ENCODE results near the gene CACNA1H. TPM values are rescaled to one million over a fixed set of nuclear protein-coding genes. Genes with fewer than 3 reads are reported as not detected.

Gene CACNA1H
- polyA plus RNA-seq, 6 donors from 2014 or later, result not detected

DNA sequence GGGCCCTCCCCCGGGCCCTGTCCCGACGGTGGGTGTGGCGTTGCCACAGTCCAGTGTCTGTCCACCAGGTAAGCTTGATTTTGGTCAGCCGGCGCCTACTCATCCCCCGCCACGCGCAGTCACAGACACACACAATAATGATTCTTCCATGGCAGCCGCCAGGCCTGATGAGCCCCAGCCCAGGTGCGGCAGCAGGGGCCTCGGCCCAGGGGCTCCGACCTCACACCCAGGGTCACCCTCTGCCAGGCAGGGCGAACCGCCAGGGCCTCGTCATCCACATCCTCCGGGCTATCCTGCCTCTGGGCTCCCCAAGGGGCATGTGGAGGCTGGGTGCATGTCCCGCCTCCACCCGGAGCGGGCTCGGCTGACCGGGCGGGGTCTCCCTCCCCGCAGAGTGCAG, 64.6 kb downstream of the CACNA1H start:
- DNase-seq (no peak), ATAC-seq (ENCODE audit: low read depth in 2 of 2) (no peak)
- H3K36me3 Mint-ChIP-seq, result no peaks in the 10 kb centered on the region
- H3K27ac Mint-ChIP-seq, result no peak overlapping the region
- H3K4me1 Mint-ChIP-seq, result no peaks in the 10 kb centered on the region
- peaks cover 0 to 7% (median 5%) of the 10 kb centered on the region in 3 donors for H3K27me3 Mint-ChIP-seq
- no peaks in the 10 kb centered on the region for H3K9me3 Mint-ChIP-seq
- H3K4me3 Mint-ChIP-seq, result no peak overlapping the region

DNA sequence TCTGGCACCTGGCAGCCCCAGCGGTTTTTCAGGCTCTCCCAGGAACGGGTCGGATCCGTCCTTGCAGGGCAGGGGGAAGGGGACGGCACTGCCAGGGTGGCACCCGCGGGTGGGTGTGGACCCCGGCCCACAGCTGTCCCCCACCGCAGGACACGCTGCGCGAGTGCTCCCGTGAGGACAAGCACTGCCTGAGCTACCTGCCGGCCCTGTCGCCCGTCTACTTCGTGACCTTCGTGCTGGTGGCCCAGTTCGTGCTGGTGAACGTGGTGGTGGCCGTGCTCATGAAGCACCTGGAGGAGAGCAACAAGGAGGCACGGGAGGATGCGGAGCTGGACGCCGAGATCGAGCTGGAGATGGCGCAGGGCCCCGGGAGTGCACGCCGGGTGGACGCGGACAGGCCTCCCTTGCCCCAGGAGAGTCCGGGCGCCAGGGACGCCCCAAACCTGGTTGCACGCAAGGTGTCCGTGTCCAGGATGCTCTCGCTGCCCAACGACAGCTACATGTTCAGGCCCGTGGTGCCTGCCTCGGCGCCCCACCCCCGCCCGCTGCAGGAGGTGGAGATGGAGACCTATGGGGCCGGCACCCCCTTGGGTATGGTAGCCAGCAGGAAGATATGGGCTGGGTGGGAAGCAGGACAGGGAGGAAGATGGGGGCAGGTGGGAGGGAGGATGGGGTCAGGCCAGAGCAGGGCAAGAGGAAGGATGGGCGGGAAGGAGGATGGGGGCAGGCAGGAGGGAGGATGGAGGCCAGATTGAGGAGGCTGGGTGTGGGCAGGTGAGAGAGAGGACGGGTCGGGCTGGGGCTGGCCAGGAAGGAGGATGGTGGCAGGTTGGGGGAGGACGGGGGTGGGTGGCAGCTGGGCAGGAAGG, 65.4 kb downstream of the CACNA1H start:
- Mint-ChIP-seq H3K27me3 (peaks cover 0 to 7% (median 5%) of the 10 kb centered on the region in 3 donors), H3K4me3 (no peak overlapping the region), H3K9me3 (no peaks in the 10 kb centered on the region), H3K36me3 (no peaks in the 10 kb centered on the region), H3K4me1 (no peaks in the 10 kb centered on the region), H3K27ac (no peak overlapping the region)
- ATAC-seq (ENCODE audit: low read depth in 2 of 2), result no peak
- DNase-seq, result no peak

GRCh38 chr16:1218930-1219611, 66.2 kb downstream of the CACNA1H start:
- Mint-ChIP-seq H3K27me3 (peaks cover 0 to 7% (median 5%) of the 10 kb centered on the region in 3 donors), H3K27ac (no peak overlapping the region)
- no peak for DNase-seq

GRCh38 chr16:1220098-1220728, 67.3 kb downstream of the CACNA1H start:
- Mint-ChIP-seq H3K4me3 (no peak overlapping the region), H3K27ac (no peak overlapping the region), H3K4me1 (no peaks in the 10 kb centered on the region), H3K27me3 (peaks cover 0 to 7% (median 5%) of the 10 kb centered on the region in 3 donors), H3K9me3 (no peaks in the 10 kb centered on the region), H3K36me3 (no peaks in the 10 kb centered on the region)
- DNase-seq (no peak), ATAC-seq (ENCODE audit: low read depth in 2 of 2) (no peak)

More at GRCh38 chr16:1218930-1219611, 66.2 kb downstream of the CACNA1H start:
- H3K9me3 Mint-ChIP-seq, result no peaks in the 10 kb centered on the region
- H3K36me3 Mint-ChIP-seq, result no peaks in the 10 kb centered on the region
- no peak for ATAC-seq (ENCODE audit: low read depth in 2 of 2)
- H3K4me3 Mint-ChIP-seq, result peak overlapping the region in 1 of 8 donors; percentile 35
- no peaks in the 10 kb centered on the region for H3K4me1 Mint-ChIP-seq

DNA sequence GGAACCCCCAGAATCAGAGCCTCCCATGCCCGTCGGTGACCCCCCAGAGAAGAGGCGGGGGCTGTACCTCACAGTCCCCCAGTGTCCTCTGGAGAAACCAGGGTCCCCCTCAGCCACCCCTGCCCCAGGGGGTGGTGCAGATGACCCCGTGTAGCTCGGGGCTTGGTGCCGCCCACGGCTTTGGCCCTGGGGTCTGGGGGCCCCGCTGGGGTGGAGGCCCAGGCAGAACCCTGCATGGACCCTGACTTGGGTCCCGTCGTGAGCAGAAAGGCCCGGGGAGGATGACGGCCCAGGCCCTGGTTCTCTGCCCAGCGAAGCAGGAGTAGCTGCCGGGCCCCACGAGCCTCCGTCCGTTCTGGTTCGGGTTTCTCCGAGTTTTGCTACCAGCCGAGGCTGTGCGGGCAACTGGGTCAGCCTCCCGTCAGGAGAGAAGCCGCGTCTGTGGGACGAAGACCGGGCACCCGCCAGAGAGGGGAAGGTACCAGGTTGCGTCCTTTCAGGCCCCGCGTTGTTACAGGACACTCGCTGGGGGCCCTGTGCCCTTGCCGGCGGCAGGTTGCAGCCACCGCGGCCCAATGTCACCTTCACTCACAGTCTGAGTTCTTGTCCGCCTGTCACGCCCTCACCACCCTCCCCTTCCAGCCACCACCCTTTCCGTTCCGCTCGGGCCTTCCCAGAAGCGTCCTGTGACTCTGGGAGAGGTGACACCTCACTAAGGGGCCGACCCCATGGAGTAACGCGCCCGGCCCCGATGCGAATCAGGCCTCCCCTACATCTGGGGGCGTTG, 68.1 kb downstream of the CACNA1H start:
- H3K4me1 Mint-ChIP-seq, result no peaks in the 10 kb centered on the region
- no peak overlapping the region for H3K27ac Mint-ChIP-seq
- no peak overlapping the region for H3K4me3 Mint-ChIP-seq
- no peaks in the 10 kb centered on the region for H3K36me3 Mint-ChIP-seq
- ATAC-seq (ENCODE audit: low read depth in 2 of 2), result no peak
- H3K27me3 Mint-ChIP-seq, result peaks cover 0 to 7% (median 2%) of the 10 kb centered on the region in 3 donors
- no peaks in the 10 kb centered on the region for H3K9me3 Mint-ChIP-seq
- no peak for DNase-seq

DNA sequence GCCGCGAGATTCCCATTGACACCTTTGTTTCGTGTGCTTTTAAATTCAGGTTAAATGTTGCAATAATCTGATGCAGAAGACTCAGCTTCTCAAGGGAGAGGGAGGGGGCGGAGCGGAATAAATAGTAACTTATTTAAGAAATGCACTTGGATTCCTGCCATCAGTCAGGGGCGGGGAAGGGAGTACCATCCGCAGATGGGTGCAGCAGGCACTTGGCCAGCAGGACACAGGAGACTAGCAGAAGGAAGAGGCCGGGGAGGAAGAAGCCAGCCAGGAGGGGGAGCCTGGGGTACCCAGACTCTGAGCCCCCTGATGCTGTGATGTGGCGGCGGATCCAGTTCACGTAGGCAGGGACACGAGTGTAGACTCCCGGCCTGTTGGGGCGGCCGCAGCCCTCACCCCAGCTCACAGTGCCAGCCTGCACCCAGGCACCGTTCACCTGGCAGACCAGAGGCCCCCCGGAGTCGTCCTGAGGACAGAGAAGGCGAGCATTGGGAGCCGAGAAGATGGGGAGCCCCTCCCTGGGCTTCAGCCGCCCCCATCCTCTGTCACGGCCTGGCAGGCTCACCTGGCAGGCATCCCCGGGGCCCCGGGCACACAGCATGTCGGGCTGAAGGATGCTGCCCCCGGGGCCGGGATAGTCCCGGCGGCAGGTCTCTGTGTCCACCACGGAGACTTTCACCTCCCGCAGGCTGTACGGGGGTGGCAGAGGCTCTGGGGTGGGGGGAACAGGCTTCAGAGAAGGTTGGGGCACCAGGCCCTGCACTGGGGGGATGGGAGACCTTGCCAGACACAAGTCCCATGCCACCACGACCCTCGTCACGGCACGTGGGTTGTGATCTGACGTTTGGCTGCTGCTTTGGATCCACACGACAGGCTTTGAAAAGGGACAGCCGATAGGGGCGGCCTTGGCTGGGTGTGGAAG, 69.0 kb downstream of the CACNA1H start:
- Mint-ChIP-seq H3K36me3 (no peaks in the 10 kb centered on the region), H3K4me1 (no peaks in the 10 kb centered on the region), H3K4me3 (no peak overlapping the region), H3K9me3 (no peaks in the 10 kb centered on the region), H3K27ac (no peak overlapping the region), H3K27me3 (peaks cover 0 to 7% (median 5%) of the 10 kb centered on the region in 3 donors)
- ATAC-seq (ENCODE audit: low read depth in 2 of 2) (no peak), DNase-seq (no peak)

- DNase-seq (no peak), ATAC-seq (ENCODE audit: low read depth in 2 of 2) (no peak)
- no peaks in the 10 kb centered on the region for H3K9me3 Mint-ChIP-seq
These were observed 69.8 kb downstream of the CACNA1H start for GRCh38 chr16:1222553-1223354.

GRCh38 chr16:1223355-1224214, 70.7 kb downstream of the CACNA1H start:
- H3K9me3 Mint-ChIP-seq, result no peaks in the 10 kb centered on the region
- no peak overlapping the region for H3K4me3 Mint-ChIP-seq
- ATAC-seq (ENCODE audit: low read depth in 2 of 2), result no peak
- H3K27me3 Mint-ChIP-seq, result peaks cover 0 to 15% (median 7%) of the 10 kb centered on the region in 3 donors
- no peak overlapping the region for H3K27ac Mint-ChIP-seq
- H3K36me3 Mint-ChIP-seq, result no peaks in the 10 kb centered on the region
- no peak for DNase-seq
- no peaks in the 10 kb centered on the region for H3K4me1 Mint-ChIP-seq

More at GRCh38 chr16:1222553-1223354, 69.8 kb downstream of the CACNA1H start:
- no peaks in the 10 kb centered on the region for H3K4me1 Mint-ChIP-seq
- H3K27me3 Mint-ChIP-seq, result peaks cover 0 to 9% (median 7%) of the 10 kb centered on the region in 3 donors
- H3K36me3 Mint-ChIP-seq, result no peaks in the 10 kb centered on the region
- H3K27ac Mint-ChIP-seq, result peak overlapping the region in 1 of 6 donors; percentile 71
- no peak overlapping the region for H3K4me3 Mint-ChIP-seq

DNA sequence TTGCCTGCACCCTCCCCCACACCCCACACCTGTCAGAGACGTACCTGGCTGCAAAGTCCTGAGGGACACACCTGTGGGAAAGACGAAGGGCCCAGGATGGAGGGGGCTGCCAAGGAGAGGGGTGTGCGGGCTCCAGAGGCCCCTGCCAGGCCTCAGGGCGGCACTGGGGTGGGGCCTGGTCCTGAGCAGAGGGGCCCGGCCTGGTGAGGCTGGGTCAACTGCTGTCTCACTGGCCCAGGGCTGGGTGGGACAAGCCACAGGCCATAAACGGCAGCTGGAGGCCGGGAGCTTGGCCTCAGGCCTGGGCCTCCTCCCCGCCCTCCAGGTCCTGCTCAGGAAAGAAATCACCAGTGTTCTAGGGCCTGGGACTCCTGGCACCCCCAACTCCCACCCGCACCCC, 71.7 kb downstream of the CACNA1H start:
- no peak overlapping the region for H3K27ac Mint-ChIP-seq

DNA sequence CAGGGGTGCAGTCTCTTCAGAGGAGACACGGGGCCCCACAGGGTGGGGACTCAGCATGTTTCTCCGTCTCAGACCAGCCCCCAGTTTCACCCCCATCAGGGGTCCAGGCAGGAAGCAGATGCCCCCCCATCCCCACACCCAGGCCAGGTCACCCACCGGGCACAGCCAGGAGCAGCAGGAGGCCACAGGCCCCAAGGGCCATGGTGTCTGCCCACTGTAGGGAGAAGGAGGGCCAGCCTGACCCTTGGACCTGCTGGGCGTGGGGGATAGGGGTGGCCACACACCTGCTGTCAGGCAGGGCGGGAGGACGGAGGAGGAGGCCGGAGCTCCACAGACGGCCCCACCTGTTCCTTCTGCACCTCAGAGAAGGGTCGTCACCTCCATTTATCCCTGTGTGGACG, 72.1 kb downstream of the CACNA1H start, which contains the start of gene TPSG1:
TPSG1 (minus strand) TSS at position 218 of the 401 bp plus-strand sequence; CDS start at position 202, 16 bp downstream.
- H3K4me1 Mint-ChIP-seq, result no peaks in the 10 kb centered on the region
- DNase-seq (no peak), ATAC-seq (ENCODE audit: low read depth in 2 of 2) (no peak)
- peak within 1 kb of the TSS in 1 of 8 donors; percentile 15 for H3K4me3 Mint-ChIP-seq
- no peaks in the 10 kb centered on the region for H3K36me3 Mint-ChIP-seq
- no peaks in the 10 kb centered on the region for H3K9me3 Mint-ChIP-seq
- peaks cover 0 to 15% (median 7%) of the 10 kb centered on the region in 3 donors for H3K27me3 Mint-ChIP-seq
- H3K27ac Mint-ChIP-seq, result no peak within 1 kb of the TSS

More for the DNA sequence above, 71.7 kb downstream of the CACNA1H start:
- Mint-ChIP-seq H3K4me1 (no peaks in the 10 kb centered on the region), H3K4me3 (no peak overlapping the region), H3K27me3 (peaks cover 0 to 15% (median 7%) of the 10 kb centered on the region in 3 donors), H3K9me3 (no peaks in the 10 kb centered on the region), H3K36me3 (no peaks in the 10 kb centered on the region)
- ATAC-seq (ENCODE audit: low read depth in 2 of 2) (no peak), DNase-seq (no peak)

Data from naive B cell (primary cell).